Globus pallidus (tissue), 1 donor: ENCODE data around the gene ZNF322.

Experiments
- DNase-seq: peaks from one replicate; pipeline ENCODE4 v3.0.0-alpha.2; 2015; ENCODE audit warnings: low spot score

ZNF322 gene

GRCh38 chr6:26613689-26614683 lies 45.6 kb downstream of the ZNF322 start:
- DNase-seq, result no peak

- DNase-seq, result no peak
Observed at GRCh38 chr6:26613201-26613600, 46.3 kb downstream of the ZNF322 start.

- no peak for DNase-seq
Observed at GRCh38 chr6:26611599-26611998, 47.9 kb downstream of the ZNF322 start.

GRCh38 chr6:26609463-26609862 lies 50.1 kb downstream of the ZNF322 start:
- DNase-seq, result no peak

- DNase-seq, result peak; percentile 60
Observed at GRCh38 chr6:26607434-26608230, 51.9 kb downstream of the ZNF322 start.

- DNase-seq, result no peak
Observed at GRCh38 chr6:26604797-26605196, 54.7 kb downstream of the ZNF322 start.

GRCh38 chr6:26604026-26604425 lies 55.5 kb downstream of the ZNF322 start:
- DNase-seq, result no peak

- DNase-seq, result no peak
Observed at GRCh38 chr6:26602262-26602661, 57.3 kb downstream of the ZNF322 start.

- no peak for DNase-seq
Observed at GRCh38 chr6:26600759-26601158, 58.8 kb downstream of the ZNF322 start.

GRCh38 chr6:26599591-26599990 lies 60.0 kb downstream of the ZNF322 start:
- DNase-seq, result no peak

- DNase-seq, result no peak
Observed at GRCh38 chr6:26599134-26599533, 60.4 kb downstream of the ZNF322 start.

- no peak for DNase-seq
Observed at GRCh38 chr6:26598267-26598666, 61.3 kb downstream of the ZNF322 start.

GRCh38 chr6:26597821-26598220 lies 61.7 kb downstream of the ZNF322 start:
- no peak for DNase-seq

GRCh38 chr6:26597389-26597766 lies 62.2 kb downstream of the ZNF322 start:
- no peak for DNase-seq

GRCh38 chr6:26596579-26597388 lies 62.8 kb downstream of the ZNF322 start, which contains the start of gene ABT1:
TSS of gene ABT1 (plus strand) at chr6:26596953. CDS start at chr6:26596983, 30 bp downstream.
- peak; percentile 97 for DNase-seq

- DNase-seq, result peak; percentile 90
Observed at GRCh38 chr6:26595669-26596269, 63.8 kb downstream of the ZNF322 start.

- peak; percentile 21 for DNase-seq
Observed at GRCh38 chr6:26594730-26595632, 64.6 kb downstream of the ZNF322 start.

GRCh38 chr6:26594131-26594498 lies 65.4 kb downstream of the ZNF322 start:
- no peak for DNase-seq

GRCh38 chr6:26593278-26594130 lies 66.0 kb downstream of the ZNF322 start:
- no peak for DNase-seq

GRCh38 chr6:26592649-26593048 lies 66.9 kb downstream of the ZNF322 start:
- no peak for DNase-seq
